ENCODE results near the gene NSUN7.
"Not testable (repeated sequence)": the region's sequence is repeated elsewhere in the genome, so short reads cannot be mapped to it uniquely, and the experiment has no call there.

NSUN7 gene

GRCh38 chr4:40736910-40737309 lies 12.8 kb upstream of the NSUN7 start:
- peak; percentile 18 for DNase-seq

GRCh38 chr4:40737879-40738278 lies 11.9 kb upstream of the NSUN7 start:
- no peak for DNase-seq

- DNase-seq, result no peak
Observed at GRCh38 chr4:40739347-40739746, 10.4 kb upstream of the NSUN7 start.

DNA sequence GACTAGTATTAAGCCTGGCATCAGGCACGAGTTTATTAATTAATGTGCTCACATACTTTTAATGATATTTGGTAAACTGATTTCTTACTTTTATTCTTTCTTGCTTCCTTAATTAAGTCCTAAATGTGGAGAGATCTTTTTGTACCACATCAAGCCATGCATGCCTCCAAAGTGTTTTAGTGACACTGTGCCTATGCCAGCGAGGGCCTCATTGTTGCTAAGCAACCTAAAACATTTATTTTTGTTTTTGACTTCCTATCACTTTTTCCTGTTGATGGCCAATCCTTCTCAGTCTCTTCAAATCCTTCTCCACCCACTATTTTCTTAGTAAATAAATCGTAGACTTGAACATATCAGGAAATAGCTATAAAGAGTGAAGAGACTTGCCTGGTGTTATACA lies 5.5 kb upstream of the NSUN7 start:
- no peak for DNase-seq

DNA sequence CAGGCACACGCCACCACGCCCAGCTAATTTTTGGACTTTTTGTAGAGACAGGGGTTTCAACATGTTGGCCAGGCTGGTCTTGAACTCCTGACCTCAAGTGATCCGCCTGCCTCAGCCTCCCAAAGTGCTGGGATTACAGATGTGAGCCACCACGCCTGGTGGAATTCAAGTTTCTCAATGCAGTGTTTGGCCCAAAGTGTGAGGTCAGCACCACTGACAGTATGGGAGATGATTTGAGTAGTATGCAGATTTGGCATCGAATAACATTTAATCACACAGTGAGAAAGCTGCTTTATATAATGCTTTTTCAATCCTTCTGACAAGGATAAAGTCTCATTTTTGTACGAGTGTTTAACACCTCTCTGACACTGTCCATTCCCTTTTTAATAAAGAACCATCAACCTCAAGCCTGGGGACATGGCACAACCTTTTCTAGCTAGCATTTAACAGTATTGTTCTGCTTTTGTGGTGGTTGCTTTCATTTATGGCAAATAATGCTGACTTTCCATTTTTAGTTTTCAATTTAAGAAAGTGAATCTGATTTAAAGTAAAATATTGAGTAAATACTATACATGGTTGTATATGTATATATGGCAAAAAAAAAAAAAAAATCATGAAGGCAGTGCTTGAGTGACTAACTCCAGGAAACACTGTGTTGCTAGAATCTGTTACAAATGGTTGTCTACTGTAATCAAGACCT lies 4.3 kb upstream of the NSUN7 start:
- DNase-seq, result no peak

GRCh38 chr4:40747207-40747835 lies 2.4 kb upstream of the NSUN7 start:
- no peak for DNase-seq

DNA sequence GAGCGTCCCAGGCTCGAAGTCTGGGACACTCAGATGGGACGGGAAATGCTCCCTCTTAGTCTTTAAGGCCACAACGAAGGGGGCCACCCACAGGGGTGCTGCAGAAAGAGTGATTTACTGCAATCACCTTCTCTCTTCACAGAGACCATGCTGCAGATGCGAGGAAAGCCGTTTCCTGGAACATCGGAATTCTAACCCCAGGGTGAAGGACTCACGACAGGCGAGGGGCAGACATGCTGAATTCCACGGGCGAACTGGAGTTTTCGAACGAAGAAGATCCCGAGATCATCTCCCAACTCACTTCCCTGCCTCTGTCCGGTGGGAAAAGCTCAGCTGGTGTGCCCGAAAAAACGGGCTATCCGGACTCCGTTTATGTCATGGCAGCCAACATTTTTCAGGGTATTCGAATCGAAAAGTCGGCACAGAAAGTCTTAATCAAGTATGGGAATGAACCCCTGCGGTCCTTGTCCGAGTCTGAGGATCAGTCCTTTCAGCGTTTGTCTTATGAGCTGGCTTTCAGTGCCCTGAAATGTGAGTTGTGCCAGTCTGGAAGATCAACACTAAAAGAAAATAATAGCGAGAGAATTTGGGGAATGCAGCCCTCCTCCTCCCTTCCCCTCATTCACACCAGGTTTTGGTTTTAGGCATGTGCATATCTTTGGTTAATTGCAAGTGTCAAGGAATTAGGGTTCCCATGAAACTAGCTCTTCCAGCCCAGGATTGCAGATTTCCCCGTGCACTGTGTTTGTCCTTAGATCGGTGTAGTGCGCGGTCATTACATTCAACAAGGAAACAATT lies 905 bp downstream of the NSUN7 start:
- DNase-seq, result no peak

- DNase-seq, result no peak
Observed at GRCh38 chr4:40755616-40756015, 5.9 kb downstream of the NSUN7 start.

- no peak for DNase-seq
Observed at GRCh38 chr4:40763228-40763716, 13.5 kb downstream of the NSUN7 start.

DNA sequence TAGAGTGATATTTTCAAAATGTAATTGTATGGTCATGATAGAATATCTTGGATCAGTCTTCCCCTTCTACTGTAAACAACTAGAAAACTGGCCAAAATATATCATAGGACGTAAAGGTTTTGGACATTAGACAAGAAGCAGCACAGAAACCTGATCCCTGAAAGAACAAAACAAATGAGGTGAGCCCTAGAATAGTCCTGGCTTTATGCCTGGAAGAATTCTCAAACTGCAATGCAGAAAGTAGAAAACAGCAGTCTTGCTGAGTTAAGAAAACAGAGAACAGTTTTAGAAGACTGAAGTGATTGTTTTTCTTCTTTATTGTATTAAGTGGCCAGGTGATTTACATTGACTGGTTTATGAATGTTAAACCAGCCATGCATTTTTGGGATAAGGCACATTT lies 19.5 kb downstream of the NSUN7 start:
- DNase-seq, result no peak

DNA sequence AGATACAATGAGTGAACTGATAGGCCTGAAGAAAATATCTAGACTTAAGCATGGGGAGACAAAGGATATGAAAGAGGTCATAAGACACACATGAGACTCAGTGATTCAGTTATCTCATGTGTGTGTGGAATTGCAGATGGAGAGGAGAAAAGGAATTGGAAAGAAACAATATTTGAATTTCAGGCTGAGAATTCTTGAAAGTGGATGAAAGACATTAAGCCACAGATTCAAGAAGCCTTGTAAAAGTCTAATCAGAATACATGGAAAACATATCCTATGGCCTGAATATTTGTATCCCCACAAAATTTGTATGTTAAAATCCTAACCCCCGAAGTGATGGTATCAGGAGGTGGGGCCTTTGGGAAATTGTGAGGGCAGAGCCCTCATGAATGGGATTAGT lies 28.3 kb downstream of the NSUN7 start:
- DNase-seq, result no peak

GRCh38 chr4:40782876-40783275 lies 33.1 kb downstream of the NSUN7 start:
- no peak for DNase-seq

GRCh38 chr4:40785727-40786126 lies 36.0 kb downstream of the NSUN7 start:
- no peak for DNase-seq

- DNase-seq, result no peak
Observed at GRCh38 chr4:40788331-40788730, 38.6 kb downstream of the NSUN7 start.

GRCh38 chr4:40789031-40789430 lies 39.3 kb downstream of the NSUN7 start:
- DNase-seq, result no peak

DNA sequence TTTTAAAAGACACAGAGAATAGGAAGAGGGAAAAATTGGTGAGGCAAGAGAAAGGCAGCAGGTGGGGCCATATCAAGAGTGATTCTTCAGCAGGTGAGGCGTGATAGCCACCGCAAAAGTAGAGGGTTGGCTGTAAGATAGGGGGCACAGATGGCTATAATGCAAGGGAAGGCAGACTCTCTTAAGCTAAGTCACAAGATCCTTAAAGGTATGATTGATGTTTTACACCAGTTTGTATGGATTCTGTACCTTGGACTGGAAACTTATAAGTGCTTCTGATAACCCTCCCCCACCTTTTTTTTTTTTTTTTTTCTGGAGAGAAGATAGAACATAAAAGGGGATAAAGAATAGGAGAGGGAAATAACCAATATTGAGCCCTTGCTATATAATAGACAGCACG lies 40.0 kb downstream of the NSUN7 start:
- no peak for DNase-seq

DNA sequence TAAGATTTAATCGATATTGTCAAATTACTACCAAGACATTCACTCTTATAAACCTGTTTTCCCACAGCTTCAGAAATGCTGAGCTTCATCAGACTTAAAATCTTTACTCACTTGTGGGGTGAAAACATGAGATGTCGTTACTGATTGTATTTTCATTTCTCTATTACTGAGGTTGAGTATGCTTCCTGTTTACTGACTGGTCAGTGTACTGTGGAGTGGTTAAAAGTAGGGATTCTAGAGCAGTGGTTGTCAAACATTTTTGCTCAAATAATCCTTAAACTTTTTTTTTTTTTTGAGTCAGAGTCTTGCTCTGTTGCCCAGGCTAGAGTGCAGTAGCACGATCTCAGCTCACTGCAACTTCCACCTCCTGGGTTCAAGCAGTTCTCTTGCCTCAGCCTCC lies 50.3 kb downstream of the NSUN7 start:
- no peak for DNase-seq

DNA sequence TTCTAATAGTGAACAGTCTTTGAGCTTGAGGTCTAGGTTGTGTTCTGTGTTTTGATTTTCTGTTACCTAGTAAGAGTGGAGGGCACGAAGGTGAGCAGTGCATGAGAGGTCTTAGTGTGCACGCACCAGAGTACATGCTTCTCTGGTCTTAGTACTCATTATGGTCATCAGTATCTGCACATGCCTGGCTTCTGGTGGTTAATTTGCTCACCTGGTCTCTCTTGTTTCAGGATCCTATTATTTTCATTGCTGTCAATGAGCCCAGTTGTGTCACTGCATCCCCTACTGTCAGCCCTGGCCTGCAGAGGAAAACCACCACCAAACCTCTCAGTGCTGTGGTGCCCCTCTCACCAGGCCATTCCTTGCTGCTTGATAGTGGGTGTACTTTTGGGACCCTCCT lies 54.8 kb downstream of the NSUN7 start:
- DNase-seq, result no peak

GRCh38 chr4:40808926-40809457 lies 59.2 kb downstream of the NSUN7 start:
- no peak for DNase-seq

- no peak for DNase-seq
Observed at GRCh38 chr4:40811956-40812355, 62.2 kb downstream of the NSUN7 start.

- DNase-seq, result no peak
Observed at GRCh38 chr4:40812386-40812785, 62.6 kb downstream of the NSUN7 start.

GRCh38 chr4:40812856-40813255 lies 63.1 kb downstream of the NSUN7 start:
- no peak for DNase-seq

- DNase-seq, result not testable (repeated sequence)
Observed at GRCh38 chr4:40817157-40817556, 67.4 kb downstream of the NSUN7 start.

DNA sequence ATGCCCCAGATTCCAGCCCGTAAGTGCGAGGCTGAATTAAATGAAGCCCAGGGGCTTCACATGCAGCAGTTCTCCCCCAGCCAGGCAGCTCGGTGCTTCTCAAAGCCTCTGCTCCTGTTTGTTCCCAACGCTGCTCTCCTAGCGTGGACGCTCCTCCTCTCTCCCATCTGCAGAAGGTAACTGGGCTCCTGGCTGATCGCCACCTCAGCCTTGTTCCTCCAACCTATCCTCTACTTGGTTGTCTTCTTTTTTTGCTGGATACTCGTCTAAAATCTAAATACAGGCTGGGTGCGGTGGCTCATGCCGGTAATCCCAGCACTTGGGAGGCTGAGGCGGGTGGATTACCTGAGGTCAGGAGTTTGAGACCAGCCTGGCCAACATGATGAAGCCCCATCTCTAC lies 70.3 kb downstream of the NSUN7 start:
- no peak for DNase-seq

All from NCI-H1105 (cell line).